PC-3 (cell line): ENCODE data around the gene NDOR1. TPM values are rescaled to one million over a fixed set of nuclear protein-coding genes. Genes with fewer than 3 reads are reported as not detected.

Experiments used
- ATAC-seq: fragments of 200-7000 bp; cut with Tn5 transposase; 2 replicates; pipeline ENCODE4 v1.9.1; 2020; ENCODE audit warnings: mild to moderate bottlenecking, moderate library complexity
- BruUV-seq: library from RNA; stranded (reverse); fragments of 400-500 nt; replicated peaks from 2 replicates; lab custom pipeline; 2021; lab: Mats Ljungman, UMichigan
- CTCF ChIA-PET: fragments of 300-600 bp; sonication (Branson Sonifier 250); formaldehyde crosslinking; loops from one replicate; lab custom pipeline; 2022; ENCODE audit warnings: antibody characterized with exemption; lab: Charles Lee
- POLR2A ChIA-PET: fragments of 300-600 bp; sonication (Branson Sonifier 250); formaldehyde crosslinking; loops from one replicate; lab custom pipeline; 2022; ENCODE audit warnings: antibody characterized with exemption; ENCODE audit not compliant: unreplicated experiment; lab: Charles Lee
- DNase-seq: peaks from one replicate; pipeline ENCODE4 v3.0.0-alpha.2; 2015
- H2AFZ ChIP-seq: fragments of 300-600 bp; sonication (generic); 2 replicates; pipeline ENCODE4 v1.6.0; 2016; ENCODE audit warnings: antibody characterized with exemption, low read length
- H3F3A ChIP-seq: fragments of 300-600 bp; sonication (generic); one replicate; pipeline ENCODE4 v1.6.0; 2017; ENCODE audit warnings: antibody characterized with exemption, low read length, control low read depth, mild to moderate bottlenecking; ENCODE audit not compliant: unreplicated experiment
- H3K27ac ChIP-seq: fragments of 300-600 bp; sonication (generic); 2 replicates; pipeline ENCODE4 v1.5.1; 2016; ENCODE audit warnings: mild to moderate bottlenecking, low read length
- H3K27me3 ChIP-seq: fragments of 300-600 bp; sonication (generic); 2 replicates; pipeline ENCODE4 v1.6.1; 2016; ENCODE audit warnings: low read length, mixed read lengths
- H3K36me3 ChIP-seq: fragments of 300-600 bp; sonication (generic); 2 replicates; pipeline ENCODE4 v1.6.1; 2016; ENCODE audit warnings: low read depth, mixed run types, low read length, mixed read lengths
- H3K4me1 ChIP-seq: fragments of 300-600 bp; sonication (generic); 2 replicates; pipeline ENCODE4 v1.5.1; 2016; ENCODE audit warnings: low read length; ENCODE audit not compliant: insufficient read depth
- H3K4me2 ChIP-seq: fragments of 300-600 bp; sonication (generic); 2 replicates; pipeline ENCODE4 v1.6.0; 2016; ENCODE audit warnings: low read length
- H3K4me3 ChIP-seq: fragments of 300-600 bp; sonication (generic); 2 replicates; pipeline ENCODE4 v1.5.1; 2016; ENCODE audit warnings: mild to moderate bottlenecking, low read length, mixed read lengths
- H3K79me2 ChIP-seq: fragments of 300-600 bp; sonication (generic); 2 replicates; pipeline ENCODE4 v1.6.1; 2017; ENCODE audit warnings: low read length, mixed read lengths
- H3K9ac ChIP-seq: fragments of 300-600 bp; sonication (generic); 2 replicates; pipeline ENCODE4 v1.6.0; 2016; ENCODE audit warnings: mild to moderate bottlenecking, low read length
- H3K9me2 ChIP-seq: fragments of 300-600 bp; sonication (generic); replicated peaks from 2 replicates; pipeline ENCODE4 v1.6.1; 2016; ENCODE audit warnings: mixed run types, low read length, mixed read lengths
- H3K9me3 ChIP-seq: fragments of 300-600 bp; sonication (generic); 2 replicates; pipeline ENCODE4 v1.6.1; 2016; ENCODE audit warnings: low read length, mixed read lengths
- H4K20me1 ChIP-seq: fragments of 300-600 bp; sonication (generic); 2 replicates; pipeline ENCODE4 v1.6.1; 2016; ENCODE audit warnings: low read length, mixed read lengths
- CTCF ChIP-seq: fragments of 300-600 bp; sonication (generic); conservative IDR thresholded peaks from 2 replicates; pipeline ENCODE4 v1.5.1; 2017; ENCODE audit warnings: antibody characterized with exemption, low read depth, mild to moderate bottlenecking, low read length
- EZH2 ChIP-seq: fragments of 300-600 bp; sonication (generic); IDR thresholded peaks from one replicate; pipeline ENCODE4 v1.6.1; 2017; ENCODE audit warnings: antibody characterized with exemption, mild to moderate bottlenecking, low read length; ENCODE audit not compliant: unreplicated experiment
- EZH2phosphoT487 ChIP-seq: fragments of 300-600 bp; sonication (generic); IDR thresholded peaks from 2 replicates; pipeline ENCODE4 v1.6.1; 2018; ENCODE audit warnings: mild to moderate bottlenecking, antibody characterized with exemption, low read length, borderline replicate concordance
- intact Hi-C: fragments of 100-400 bp; cut with micrococcal nuclease; formaldehyde crosslinking; loops from 2 replicates; pipeline ENCODE4 v1.9.0; 2023
- total RNA-seq: library from RNA; depleted of rRNA; stranded (reverse); fragments of >200 nt; gene quantifications from 2 replicates; pipeline ENCODE4 v1.2.3, GENCODE V29; 2014

The NDOR1 gene
- total RNA-seq, 1 experiment from 2014 or later, result 25.7 TPM

DNA sequence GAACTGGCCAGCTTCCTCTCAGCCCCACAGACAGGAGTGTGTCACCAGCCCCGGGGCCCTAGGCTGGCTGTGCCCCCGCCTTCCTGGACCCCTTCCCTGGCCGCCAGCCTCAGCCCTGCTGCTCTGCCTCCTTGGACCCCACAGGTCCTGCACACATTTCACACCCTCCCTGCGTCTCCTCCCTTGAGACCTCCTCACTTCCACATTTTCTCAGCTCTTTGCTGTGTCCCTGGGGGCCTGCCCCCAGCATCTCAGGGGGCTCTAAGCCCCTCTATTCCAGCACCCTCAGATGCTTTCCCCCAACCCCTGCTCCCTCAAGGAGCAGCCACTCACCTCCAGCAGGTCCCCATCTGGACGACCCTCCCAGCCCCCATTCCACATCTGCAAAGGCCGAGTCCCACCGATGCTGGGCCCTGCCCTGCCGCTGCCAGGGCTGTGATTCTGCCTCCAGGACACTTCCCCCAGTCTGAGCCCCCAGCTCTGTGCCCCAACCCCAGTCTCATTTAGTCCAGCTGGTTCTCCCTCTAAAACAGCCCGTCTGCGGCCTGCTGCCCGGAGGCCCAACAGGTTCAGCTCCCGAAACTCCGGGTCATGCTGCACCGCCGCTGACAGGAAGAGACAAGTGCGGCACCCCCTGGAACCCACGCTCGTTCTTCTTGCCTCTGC is 29.4 kb downstream of the NDOR1 start:
- TF ChIP-seq EZH2phosphoT487 (no peak), EZH2 (no peak), CTCF (no peak)

GRCh38 chr9:137235424-137236237 is 30.1 kb downstream of the NDOR1 start:
- TF ChIP-seq EZH2, result no peak
- Histone ChIP-seq H3F3A (no peaks in the 10 kb centered on the region), H3K9ac (no peak overlapping the region), H2AFZ (no peak overlapping the region), H4K20me1 (no peaks in the 10 kb centered on the region), H3K4me3 (no peak overlapping the region), H3K27me3 (no peaks in the 10 kb centered on the region), H3K9me3 (no peaks in the 10 kb centered on the region), H3K4me1 (peaks cover 22% of the 10 kb centered on the region), H3K4me2 (no peak overlapping the region), H3K27ac (no peak overlapping the region), H3K36me3 (no peaks in the 10 kb centered on the region), H3K9me2 (no peaks in the 10 kb centered on the region), H3K79me2 (peaks cover 25% of the 10 kb centered on the region)
- intact Hi-C loops, result no loop called here
- ATAC-seq (no peak), DNase-seq (no peak)
- no TSS peak for BruUV-seq
- POLR2A ChIA-PET, result no interaction called here
- CTCF ChIA-PET, result interaction anchor here (1.0 kb wide), 2 partner anchors 8 to 18 kb away, joined by 3 to 7 read pairs; partner anchors contain the start of gene RNF224

More for the DNA sequence above, 29.4 kb downstream of the NDOR1 start:
- ATAC-seq (no peak), DNase-seq (no peak)
- Histone ChIP-seq H3K4me3 (no peak overlapping the region), H3K79me2 (peaks cover 22% of the 10 kb centered on the region), H3K4me2 (no peak overlapping the region), H3K4me1 (peaks cover 22% of the 10 kb centered on the region), H4K20me1 (no peaks in the 10 kb centered on the region), H3K9me3 (no peaks in the 10 kb centered on the region), H3K36me3 (no peaks in the 10 kb centered on the region), H3F3A (no peaks in the 10 kb centered on the region), H3K9ac (no peak overlapping the region), H3K27ac (no peak overlapping the region), H3K27me3 (no peaks in the 10 kb centered on the region), H2AFZ (no peak overlapping the region), H3K9me2 (no peaks in the 10 kb centered on the region)
- intact Hi-C loops, result no loop called here
- POLR2A ChIA-PET, result no interaction called here
- CTCF ChIA-PET, result interaction anchor here (1.2 kb wide), 1 partner anchor 11 kb away, joined by 3 read pairs; no protein-coding TSS in a partner anchor
- BruUV-seq, result no TSS peak

DNA sequence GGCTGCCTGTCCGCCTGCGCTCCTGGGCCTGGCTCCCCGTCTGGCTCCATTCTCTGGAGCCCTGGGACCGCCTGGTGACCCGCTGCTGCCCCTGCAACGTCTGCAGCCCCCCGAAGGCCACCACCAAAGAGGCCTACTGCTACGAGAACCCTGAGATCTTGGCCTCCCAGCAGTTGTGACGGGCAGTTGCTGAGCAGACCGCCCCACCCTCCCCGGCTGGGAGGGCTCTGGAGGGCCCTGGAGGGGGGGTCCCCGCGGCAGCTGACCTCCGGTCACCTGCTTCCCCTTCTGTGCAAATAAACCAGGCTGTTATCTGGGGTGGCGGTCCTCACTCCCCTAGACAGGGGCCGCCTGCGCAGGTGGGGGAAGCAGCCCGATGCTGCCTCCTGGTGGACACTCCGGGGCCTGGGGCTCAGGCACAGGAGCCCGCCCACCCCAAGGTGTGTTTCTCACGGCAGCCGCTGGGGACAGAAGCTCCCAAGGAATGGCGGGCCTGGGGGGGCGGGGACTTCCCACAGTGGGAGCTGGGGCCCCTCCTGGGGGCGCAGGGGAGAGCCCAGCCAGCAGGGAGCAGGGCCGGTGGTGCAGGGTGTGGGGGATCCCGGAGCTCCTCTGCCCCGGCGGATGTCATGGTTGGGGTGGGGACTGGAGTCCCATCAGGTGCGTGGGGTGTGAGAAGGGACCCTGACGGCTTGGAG is 30.9 kb downstream of the NDOR1 start:
- no peaks in the 10 kb centered on the region for H3K9me2 ChIP-seq
- peak; percentile 20 for ATAC-seq
- no peak overlapping the region for H3K4me3 ChIP-seq
- intact Hi-C loops, result no loop called here
- peaks cover 22% of the 10 kb centered on the region for H3K4me1 ChIP-seq
- ChIA-PET CTCF (interaction anchor here (0.5 to 1.0 kb wide), 5 partner anchors 9 to 166 kb away, joined by 3 to 8 read pairs (median 4); partner anchors contain the start of gene RNF224), POLR2A (no interaction called here)
- H3F3A ChIP-seq, result no peaks in the 10 kb centered on the region
- H3K9ac ChIP-seq, result no peak overlapping the region
- TF ChIP-seq EZH2, result no peak
- no peak for TF ChIP-seq EZH2phosphoT487
- TF ChIP-seq CTCF, result peak; percentile 92
- peaks cover 25% of the 10 kb centered on the region for H3K79me2 ChIP-seq
- H4K20me1 ChIP-seq, result no peaks in the 10 kb centered on the region
- no peak overlapping the region for H3K4me2 ChIP-seq
- no peak overlapping the region for H2AFZ ChIP-seq
- H3K9me3 ChIP-seq, result no peaks in the 10 kb centered on the region
- peak; percentile 74 for DNase-seq
- no peak overlapping the region for H3K27ac ChIP-seq
- no TSS peak for BruUV-seq
- H3K36me3 ChIP-seq, result no peaks in the 10 kb centered on the region
- H3K27me3 ChIP-seq, result no peaks in the 10 kb centered on the region
